ENCODE results near the gene GLI3. TPM values are rescaled to one million over a fixed set of nuclear protein-coding genes. Genes with fewer than 3 reads are reported as not detected.

GLI3 gene
- total RNA-seq, result 2.9 and 3.3 TPM in 2 replicates

GRCh38 chr7:42236976-42237810 is at the start of gene GLI3:
Gene GLI3, minus strand, starts transcription at chr7:42237209. Its CDS starts 13,956 bp downstream, at chr7:42223253.

All from bronchus fibroblast of lung (primary cell).